Ramos (cell line): ENCODE data around the gene STX18.
"Not testable (repeated sequence)": the region's sequence is repeated elsewhere in the genome, so short reads cannot be mapped to it uniquely, and the experiment has no call there.

ENCODE experiments used
- in situ Hi-C: fragments of 300-500 bp; cut with MboI; formaldehyde crosslinking; loops from one replicate; pipeline ENCODE4 v1.14.3; 2022; ENCODE audit warnings: low sequenced_read_pairs; ENCODE audit not compliant: unreplicated experiment

The STX18 gene

GRCh38 chr4:4514786-4515185, 27.1 kb downstream of the STX18 start:
- in situ Hi-C loops: no loop called here

GRCh38 chr4:4512282-4512681, 29.6 kb downstream of the STX18 start:
- in situ Hi-C loops: no loop called here

- in situ Hi-C loops: not testable (repeated sequence)
Measured at GRCh38 chr4:4510641-4511040, 31.2 kb downstream of the STX18 start.

DNA sequence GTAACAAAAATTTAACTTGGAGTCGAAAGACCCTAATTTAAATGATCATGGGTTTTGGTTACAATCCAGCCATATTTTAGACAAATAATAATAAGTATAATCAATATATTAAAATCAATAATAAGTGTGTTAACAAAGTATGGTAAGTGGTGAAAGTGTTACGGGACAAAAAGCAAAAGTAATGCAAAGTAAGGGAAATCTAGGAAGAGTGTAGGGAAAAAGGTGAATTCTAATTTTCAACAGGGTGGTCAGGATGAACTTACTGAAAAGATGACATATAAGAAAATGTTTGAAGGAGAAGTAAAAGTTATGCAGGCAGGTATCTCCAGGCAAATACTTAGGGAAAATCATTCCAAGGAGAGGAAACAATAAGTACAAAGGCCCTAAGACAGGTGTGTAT, 32.3 kb downstream of the STX18 start:
- in situ Hi-C loops: no loop called here

DNA sequence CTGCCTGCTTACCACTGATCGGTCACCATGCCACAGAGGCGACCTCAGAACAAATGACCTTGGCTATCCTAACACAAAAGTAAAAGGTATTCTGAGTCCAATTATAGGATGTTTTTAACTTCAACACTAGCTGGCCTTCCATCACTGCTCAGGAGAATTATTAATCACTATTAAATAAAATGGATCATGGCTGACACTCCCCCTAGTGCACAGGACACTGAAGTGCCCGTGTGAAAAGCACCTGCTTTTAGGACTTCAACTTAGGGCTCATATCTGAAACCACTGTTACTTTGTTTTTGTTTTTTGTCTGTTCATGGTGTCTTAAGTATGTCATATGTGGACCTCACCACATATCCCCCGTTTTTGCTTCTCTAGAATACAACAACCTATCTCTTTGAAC, 33.9 kb downstream of the STX18 start:
- in situ Hi-C loops: no loop called here

DNA sequence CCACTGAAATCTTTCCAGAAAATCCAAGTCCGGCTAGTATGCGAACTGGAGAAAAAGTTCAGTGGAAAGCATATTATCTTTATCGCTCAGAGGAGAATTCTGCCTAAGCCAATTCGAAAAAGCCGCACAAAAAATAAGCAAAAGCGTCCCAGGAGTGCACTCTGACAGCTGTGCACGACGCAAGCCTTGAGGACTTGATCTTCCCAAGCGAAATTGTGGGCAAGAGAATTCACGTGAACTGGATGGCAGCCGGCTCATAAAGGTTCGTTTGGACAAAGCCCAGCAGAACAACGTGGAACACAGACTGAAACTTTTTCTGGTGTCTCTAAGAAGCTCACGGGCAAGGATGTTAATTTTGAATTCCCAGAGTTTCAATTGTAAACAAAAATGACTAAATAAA, 34.4 kb downstream of the STX18 start:
- in situ Hi-C loops: no loop called here

- in situ Hi-C loops: no loop called here
Measured at GRCh38 chr4:4506961-4507360, 34.9 kb downstream of the STX18 start.

- in situ Hi-C loops: not testable (repeated sequence)
Measured at GRCh38 chr4:4505211-4505610, 36.6 kb downstream of the STX18 start.

- in situ Hi-C loops: no loop called here
Measured at GRCh38 chr4:4504783-4505182, 37.1 kb downstream of the STX18 start.

- in situ Hi-C loops: no loop called here
Measured at GRCh38 chr4:4502694-4503311, 39.0 kb downstream of the STX18 start.

DNA sequence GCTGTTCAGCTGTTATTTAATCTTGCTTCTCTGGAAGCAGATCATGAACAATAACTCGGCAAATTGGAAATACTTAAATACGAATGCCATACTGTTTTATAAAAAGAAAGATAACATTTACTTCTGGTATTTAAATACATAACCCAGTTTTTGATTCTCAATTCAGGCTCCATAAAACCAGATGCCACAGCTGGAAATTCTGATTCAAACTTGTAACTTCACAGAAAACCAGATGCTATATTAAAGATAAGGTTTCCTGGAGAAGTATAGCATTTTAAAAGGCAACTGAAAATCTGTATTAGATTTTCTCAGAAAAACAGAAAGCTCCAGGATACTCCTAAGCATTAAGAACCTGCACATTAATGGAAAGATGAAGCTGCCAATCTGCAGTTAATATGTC, 40.2 kb downstream of the STX18 start:
- in situ Hi-C loops: no loop called here

GRCh38 chr4:4499438-4500123, 42.3 kb downstream of the STX18 start:
- in situ Hi-C loops: loop anchor here (25.0 kb wide), 1 partner anchor 1313 kb away; no protein-coding TSS in a partner anchor

DNA sequence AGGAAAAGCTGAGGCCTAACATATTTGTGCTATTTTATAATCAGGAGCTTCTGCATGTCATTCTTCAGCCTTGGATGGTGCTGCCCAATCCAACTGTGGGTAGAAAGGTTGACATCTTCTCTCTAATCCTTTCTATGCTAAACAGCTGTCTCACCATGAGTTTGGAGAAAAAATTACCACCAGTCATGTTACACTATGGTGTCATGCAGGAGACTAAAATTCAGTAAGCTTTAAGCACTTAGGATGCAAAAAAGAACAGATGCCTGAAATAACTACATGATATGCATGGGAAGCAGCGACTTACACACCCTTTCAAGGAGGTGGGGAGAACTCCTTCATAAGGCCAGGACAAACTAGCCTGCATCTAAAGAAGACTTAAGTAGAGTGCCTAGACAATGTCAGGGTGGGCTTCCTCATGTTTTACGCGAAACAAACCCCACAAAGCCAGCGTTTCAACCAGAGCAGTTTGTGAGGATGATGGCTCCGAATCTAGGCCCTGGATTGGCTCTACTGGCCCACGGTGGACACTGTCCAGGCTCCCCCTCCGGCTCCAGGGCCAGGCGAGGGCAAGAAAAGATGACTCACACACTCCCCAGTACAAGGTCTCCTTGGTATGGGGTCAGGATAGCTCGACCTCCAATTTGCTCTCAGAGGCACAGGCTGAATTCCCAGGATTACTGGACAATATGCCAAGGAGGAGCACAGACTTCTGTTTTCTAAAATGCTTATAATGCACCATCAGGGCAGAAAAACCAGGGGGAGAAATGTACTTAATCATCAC, 45.1 kb downstream of the STX18 start:
- in situ Hi-C loops: loop anchor here (25.0 kb wide), 1 partner anchor 1316 kb away; no protein-coding TSS in a partner anchor

- in situ Hi-C loops: loop anchor here (25.0 kb wide), 1 partner anchor 1317 kb away; no protein-coding TSS in a partner anchor
Measured at GRCh38 chr4:4494882-4495281, 47.0 kb downstream of the STX18 start.

DNA sequence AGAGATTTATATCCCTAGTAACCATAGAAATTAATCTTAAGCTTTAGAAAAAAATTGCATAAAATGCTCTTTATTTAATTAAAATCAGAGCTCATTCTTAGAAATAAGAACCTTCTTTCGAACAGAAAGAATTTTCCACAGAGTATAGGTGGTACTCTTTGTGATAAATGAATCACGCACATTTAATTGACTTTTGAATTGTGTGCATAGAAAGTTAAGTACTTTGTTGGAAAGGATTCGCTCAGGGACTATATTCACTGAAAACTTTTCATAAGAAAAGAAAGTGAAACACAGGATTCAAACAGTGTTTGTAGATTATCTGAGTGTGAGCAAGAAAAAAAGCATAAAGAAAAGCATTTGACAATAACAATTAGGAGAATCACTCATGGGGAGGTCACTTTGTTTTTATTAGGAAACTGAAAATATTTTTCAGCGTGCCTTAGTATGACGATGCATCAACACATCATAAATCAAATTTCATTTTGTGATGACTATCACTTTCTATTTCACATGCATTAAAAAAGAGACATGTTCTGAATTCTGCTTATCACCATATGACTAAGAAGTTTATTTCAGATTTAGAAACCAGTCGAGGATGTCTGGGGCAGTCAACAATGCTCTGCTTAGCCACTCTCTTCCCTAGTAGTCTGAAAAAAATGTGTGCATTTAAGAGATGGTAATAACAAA, 49.5 kb downstream of the STX18 start:
- in situ Hi-C loops: loop anchor here (25.0 kb wide), 1 partner anchor 1320 kb away; no protein-coding TSS in a partner anchor

DNA sequence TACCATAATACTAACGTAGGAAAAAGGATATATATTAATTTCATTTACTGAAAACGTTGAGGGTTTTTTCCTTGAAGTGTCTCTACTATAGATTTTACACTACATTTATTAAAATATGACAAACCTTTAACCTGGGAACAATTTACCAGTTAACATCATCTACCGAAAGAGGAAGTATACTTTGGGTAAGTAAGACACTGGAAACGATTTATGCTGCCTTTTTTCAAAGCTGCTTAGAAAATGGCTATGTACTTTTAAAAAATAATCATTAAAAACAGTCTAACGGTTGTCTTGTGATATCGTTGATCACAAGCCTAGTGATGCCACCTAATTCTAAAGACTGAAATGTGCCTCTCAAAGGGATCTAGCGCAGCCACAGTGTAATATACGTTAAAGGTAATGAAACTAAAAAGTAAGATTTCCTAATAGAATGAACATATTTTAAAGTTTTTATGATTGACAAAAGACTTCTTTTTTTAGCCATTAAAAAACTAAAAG, 50.4 kb downstream of the STX18 start:
- in situ Hi-C loops: loop anchor here (25.0 kb wide), 1 partner anchor 1321 kb away; no protein-coding TSS in a partner anchor

DNA sequence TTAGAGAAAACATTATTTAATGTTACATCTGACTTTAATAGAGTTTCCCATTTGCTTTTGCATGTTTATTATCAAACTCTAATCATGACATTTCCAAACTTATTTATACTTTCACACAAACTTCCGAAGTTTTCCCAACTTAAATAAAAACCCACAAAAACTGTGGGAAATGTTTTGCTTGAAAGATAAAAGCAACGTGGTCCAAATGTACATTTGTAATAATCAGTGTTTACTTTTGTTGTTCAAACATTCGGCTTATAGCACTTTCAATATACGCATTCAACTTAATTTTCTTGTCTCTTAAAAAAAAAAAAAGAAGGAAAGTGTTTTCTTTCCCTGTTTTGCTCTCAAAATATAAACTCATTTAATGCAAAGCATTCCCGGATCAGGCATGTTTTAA, 51.0 kb downstream of the STX18 start:
- in situ Hi-C loops: loop anchor here (25.0 kb wide), 1 partner anchor 1321 kb away; no protein-coding TSS in a partner anchor

DNA sequence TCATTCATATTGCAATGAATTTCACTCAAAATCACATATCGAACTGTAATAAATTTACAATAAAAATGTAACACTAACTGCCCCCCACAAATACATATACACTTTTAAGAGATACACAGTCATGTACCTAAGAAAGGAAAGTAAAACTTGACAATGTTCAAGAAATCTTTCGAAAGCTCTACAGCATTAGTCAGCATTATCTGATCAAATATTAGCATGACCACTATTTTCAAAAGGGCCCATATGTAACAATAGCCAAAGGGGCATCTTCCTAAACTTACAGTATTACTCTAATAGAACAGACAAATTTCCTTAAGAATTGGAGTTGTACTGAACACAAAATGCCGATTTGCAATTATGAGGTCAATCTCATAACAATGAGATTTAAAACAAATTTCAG, 51.8 kb downstream of the STX18 start:
- in situ Hi-C loops: loop anchor here (25.0 kb wide), 1 partner anchor 1322 kb away; no protein-coding TSS in a partner anchor

DNA sequence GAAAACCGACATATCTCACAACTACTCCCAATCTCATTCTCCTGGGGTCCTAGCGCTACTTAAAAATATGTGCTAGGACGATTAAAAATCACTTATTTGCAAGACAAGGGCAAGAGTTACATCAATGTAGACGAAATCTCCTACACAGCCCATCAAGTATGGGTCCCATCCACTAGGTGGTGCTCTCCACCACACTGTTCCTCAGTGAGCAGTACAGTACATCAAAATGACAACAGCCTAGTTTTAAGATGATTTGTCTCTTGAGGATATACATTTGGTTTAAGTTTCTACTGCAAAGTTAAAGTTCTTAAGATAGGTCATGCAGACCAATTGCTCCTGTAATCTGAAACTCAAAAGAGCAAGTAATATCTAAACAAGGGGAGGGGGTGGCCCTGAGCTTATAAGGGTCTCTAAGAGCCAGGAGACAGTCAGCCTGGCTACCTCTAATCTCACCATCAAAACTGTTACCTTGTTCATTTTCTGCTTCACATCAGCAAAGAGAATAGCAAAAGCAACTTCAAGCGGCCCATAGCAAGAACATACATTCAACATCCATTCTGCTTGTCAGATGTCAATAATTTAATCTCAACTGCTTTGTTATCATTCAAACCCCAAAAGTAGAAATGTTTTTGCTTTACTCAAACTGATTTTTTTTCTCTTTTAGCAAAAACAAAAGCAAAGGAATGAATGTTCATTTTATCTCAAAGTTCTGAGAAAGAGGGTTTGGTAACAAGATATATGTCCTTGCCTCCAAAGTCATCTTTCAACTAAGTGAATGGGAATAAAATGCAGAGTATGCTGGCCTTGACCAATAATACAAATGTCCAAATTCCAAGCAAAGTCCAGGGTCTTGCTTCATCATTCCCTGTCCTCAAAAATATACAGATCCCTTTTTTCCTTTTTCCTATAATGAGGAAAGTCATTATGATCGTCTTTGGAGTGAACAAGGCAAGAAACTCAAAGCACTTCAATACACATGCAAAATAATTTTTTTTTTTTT, 53.1 kb downstream of the STX18 start:
- in situ Hi-C loops: loop anchor here (10.0 to 25.0 kb wide), 2 partner anchors 396 to 1324 kb away; no protein-coding TSS in a partner anchor
